NOMO-1 (cell line): Measurements from ENCODE around the gene MRAP.

Experiments
- DNase-seq, 2 experiments: peaks; one replicate each; lab custom pipeline; 2025; ENCODE audit not compliant: unreplicated experiment in 2 of 2; lab: John Stamatoyannopoulos, UW

The MRAP gene

DNA sequence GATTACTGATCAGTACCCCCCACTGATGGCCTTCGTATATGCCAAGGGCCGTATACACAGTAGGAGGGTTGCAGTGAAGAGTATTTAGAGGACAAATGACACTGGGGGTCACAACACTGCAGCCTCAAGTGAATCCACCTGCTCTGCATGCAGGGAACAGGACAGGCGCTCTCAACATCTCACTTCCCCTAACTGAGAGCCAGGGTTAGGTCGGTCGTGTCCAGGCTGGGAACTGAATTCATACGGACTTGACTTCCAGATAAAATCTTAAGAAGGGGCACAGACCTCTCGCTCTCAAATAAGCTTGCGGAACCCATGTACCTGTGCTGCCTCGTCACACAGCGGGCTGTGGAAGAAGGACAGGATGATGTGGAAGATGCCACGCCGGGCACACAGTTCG, 22.8 kb downstream of the MRAP start:
- DNase-seq, result no peak

DNA sequence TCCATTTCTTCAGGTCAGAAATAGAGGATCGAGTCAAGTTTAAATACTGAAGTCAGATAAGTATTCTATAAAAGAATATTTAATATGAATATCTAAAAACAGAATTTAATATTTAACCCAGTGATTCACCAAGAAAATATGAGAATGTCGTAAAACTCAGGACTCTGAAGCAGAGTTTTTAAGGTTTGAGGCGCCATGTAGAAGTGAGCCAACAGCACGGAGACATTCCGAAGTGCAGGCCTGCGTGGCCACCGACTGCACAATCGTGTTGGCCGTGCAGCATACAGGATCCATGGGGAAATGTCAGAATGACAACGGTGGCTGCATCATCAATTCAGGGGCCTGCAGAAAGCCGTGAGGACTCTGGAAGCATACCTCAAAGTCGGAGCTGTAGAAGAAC, 23.4 kb downstream of the MRAP start:
- DNase-seq, result no peak

DNA sequence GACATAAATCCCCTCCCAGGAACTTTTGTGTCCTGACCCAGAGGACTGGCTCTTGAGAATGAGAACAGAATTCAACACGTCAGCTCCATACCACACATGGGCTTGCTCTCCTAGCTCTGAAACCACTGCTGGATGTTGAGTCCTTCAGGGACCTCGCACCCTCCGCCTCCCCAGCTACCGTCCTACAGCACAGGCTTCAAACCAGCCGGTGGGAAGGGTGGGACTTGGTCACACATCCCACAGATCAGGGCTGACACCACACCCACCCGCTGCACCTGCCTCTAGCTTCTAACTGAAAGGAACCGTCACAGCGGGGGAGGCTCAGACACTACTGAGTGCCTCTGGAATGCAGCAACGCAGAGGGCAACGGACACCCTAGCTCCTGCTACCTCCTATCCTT, 24.0 kb downstream of the MRAP start:
- DNase-seq, result no peak

DNA sequence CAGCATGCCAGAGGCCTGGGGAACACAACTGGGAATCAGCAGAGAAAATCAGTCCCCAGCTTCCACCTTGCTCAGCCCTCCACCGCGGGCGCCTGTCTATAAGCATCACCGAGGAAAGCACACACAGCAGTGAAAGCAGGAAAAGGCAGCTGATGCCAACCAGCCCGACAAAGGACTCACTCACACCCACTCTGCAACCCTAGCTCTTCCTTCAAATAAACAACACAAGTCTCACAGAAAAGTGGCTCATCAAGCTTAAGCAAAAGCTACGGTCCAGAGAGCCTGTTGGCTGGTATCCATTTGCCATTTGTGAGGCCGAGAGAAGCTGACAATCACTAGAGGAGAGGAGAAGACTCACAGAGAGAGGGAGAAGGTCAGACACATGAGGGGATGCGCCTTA, 27.1 kb downstream of the MRAP start:
- no peak for DNase-seq

DNA sequence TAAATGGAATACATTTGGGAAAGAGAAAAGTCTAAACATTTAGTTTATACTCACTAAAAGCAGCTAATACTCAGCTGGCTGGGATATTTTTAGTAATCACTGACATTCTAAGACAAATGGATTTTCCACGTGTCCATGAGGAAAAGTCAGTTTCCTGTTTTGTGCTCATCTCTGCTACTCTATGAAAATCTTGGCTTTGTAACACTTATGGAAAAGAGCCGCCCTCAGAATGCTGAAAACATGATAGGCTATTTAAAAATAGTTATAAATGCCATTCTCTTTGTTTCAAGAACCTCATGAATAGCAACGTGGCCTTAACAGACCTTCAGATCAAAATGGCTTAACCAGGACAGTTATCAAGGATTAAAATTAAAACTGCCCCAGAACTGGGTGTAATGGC, 29.9 kb downstream of the MRAP start:
- no peak for DNase-seq

- DNase-seq, result peak in 1 of 2 experiments; percentile 60
Measured at GRCh38 chr21:32329331-32329730, 30.7 kb downstream of the MRAP start.

DNA sequence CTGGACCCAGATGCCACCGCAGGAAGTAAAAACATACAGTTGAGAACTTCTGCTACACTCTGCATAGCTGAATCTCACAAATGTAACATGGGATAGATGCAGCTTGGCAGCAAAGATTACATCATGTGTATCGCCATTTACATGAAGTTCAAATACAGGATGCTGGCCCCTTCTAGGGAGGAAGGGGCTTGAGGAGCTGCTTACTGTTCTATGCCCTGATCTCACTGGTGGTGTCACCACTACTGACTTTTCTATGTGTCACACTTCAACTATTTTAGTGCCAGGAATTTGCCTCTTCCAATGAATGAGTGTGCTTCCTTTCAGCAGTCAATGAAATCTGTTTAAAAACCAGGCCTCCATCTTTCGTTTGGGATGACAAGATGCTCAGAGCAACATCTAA, 31.1 kb downstream of the MRAP start:
- peak in 1 of 2 experiments; percentile 60 for DNase-seq

- no peak for DNase-seq
Measured at GRCh38 chr21:32330784-32331311, 32.2 kb downstream of the MRAP start.

DNA sequence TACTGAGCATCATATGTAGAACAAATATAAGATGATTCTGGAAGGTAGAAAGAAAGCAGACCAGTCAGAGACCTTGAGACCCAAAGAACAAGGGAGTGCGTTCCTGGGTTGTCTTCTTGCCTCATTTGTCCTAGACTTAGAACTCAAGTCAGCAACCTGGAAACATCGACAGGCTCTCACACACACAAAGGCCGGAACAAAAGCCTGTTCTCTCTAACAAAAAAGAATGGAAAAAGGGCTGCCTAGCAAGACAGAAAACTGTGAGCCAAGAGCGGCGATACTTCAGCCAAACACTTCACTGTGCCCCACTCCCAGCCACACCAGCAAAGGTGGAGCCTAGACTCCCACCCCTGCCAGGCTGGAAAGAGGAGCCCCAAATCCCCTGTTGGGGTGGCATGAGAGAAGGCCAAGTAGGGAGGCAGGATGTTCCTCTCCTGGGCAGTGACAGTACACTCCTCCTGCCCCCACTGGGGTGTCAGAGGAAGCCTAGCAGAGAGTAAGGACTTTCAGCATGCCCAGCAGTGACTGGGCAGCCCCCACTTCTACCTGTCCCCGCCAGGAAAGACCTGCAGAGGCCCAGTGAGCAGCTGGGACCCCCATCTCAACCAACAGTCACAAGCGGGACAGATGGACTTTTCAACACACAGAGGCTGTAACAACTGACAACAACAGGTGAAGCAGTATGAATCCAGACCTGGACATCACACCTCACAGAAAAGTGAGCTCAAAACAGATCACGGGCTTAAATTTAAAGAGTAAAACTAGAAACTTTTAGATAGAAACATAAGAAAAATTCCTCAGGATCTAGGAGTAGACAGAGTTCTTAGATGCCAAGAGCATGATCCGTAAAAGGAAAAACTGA, 33.0 kb downstream of the MRAP start:
- no peak for DNase-seq

- DNase-seq, result no peak
Measured at GRCh38 chr21:32332463-32332951, 33.9 kb downstream of the MRAP start.

- DNase-seq, result no peak
Measured at GRCh38 chr21:32333953-32334673, 35.5 kb downstream of the MRAP start.

- no peak for DNase-seq
Measured at GRCh38 chr21:32334980-32335531, 36.4 kb downstream of the MRAP start.

DNA sequence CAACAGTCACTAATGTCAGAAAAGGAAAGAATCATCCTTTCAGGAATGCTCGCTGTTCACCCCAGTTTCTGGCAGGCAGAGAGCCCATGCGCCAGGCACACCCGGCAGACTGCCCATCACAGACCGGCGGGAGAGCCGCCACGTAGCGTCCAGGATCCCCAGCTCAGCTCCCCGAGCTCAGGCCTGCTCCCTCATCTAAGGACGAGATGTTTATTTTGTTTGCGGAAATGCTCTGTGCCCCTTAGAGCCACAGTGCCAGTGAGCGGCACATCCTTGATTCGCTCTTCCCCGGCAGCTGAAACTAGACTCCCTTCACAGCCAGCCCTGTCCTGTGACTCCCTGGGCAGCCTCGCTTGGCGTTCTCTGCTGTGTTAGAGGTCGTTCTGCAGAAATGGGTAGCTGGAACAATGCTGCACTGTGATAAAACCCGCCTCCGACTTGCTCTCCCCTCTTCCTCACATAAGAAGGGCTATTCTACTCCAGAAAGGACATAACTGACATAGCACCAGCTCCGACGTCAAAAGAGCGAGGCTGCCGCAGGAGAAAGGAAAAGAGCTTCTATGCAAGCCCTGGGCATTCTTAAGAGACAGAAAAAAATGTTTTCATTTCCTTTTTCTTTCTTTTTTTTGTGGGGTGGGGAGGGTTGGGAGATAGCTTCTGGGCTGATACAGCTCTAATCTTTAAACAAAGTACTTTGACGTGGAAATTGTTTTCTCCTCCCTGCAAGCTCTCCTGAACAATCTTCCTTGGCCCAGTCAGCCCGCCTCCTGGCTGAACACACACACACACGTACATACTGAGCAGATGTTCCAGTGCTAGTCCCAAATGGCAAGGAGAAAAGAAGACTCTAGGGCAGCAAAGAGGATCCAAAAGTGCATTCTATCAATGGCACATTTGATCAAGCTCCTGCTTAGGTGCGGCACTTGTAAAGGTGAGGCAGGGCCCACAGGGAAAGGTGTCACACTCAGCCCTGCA, 37.2 kb downstream of the MRAP start:
- no peak for DNase-seq

DNA sequence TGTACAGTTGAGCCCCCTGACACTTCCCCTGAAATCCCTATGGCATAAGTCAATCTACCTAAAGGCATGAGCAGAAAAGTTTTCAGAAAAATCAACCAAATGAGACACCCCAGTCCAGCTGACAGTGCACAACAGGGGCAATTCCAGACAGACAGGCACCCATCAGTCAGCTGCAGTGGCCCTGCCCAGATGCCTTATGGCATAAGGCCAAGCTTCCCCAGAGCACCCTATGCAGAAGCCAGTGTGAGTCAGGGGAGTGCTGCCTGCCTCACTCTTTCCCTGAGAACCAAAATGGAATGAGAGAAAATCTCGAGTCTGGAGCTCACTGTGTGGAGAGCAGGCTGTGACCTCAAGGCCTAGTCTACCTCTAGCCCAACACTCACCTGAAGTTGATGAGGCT, 38.1 kb downstream of the MRAP start:
- no peak for DNase-seq

DNA sequence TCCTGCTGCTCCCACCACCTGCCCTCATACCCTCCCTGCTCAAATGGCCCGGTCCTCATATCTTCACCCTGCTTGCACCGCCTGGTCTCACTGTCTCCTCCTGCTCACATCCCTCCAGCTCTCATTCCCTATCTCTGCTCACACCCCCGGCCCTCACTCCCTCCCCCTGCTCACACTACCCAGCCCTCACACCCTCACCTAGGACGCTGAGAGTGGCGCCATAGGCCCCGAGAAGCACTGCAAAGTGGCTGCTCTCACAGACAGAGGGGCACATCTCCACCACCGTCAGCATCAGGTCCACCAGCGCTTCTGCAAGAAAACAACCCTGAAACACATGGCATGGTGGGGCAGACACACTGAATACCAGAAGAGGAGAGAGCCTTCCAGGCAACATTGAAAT, 38.6 kb downstream of the MRAP start:
- no peak for DNase-seq

DNA sequence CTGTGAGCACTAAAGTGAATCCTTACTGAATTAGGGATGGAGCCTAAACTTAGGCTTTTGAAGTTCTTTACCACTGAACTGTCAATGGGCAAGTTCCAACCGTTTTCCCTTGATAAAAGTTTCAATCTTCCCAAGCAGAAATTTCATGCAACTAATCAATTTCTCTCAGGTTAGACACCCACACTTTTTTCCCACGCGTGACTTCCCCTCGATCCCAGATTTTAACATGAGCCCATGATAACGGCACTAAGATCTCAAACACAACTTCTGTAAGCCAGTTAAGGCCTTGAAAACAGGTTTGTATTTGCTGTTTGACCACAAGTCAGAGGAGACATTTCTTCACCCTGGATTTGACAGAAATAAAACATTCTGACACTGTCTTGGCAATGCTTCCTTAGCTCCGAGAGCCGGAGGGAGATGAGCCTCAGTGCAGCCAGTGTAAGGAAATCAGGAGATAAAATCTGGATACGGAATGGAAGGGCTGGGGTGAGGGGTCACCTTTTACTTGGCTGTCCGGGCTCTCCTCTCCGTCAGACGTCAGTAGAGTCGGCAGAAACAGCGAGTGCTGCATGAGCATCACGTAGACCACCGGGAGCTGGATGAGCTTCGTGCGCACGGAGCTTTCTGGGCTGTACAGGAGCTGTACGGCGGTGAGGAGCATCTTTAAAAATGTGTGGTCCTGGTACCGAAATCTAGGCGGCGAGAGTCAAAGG, 39.7 kb downstream of the MRAP start:
- no peak for DNase-seq

DNA sequence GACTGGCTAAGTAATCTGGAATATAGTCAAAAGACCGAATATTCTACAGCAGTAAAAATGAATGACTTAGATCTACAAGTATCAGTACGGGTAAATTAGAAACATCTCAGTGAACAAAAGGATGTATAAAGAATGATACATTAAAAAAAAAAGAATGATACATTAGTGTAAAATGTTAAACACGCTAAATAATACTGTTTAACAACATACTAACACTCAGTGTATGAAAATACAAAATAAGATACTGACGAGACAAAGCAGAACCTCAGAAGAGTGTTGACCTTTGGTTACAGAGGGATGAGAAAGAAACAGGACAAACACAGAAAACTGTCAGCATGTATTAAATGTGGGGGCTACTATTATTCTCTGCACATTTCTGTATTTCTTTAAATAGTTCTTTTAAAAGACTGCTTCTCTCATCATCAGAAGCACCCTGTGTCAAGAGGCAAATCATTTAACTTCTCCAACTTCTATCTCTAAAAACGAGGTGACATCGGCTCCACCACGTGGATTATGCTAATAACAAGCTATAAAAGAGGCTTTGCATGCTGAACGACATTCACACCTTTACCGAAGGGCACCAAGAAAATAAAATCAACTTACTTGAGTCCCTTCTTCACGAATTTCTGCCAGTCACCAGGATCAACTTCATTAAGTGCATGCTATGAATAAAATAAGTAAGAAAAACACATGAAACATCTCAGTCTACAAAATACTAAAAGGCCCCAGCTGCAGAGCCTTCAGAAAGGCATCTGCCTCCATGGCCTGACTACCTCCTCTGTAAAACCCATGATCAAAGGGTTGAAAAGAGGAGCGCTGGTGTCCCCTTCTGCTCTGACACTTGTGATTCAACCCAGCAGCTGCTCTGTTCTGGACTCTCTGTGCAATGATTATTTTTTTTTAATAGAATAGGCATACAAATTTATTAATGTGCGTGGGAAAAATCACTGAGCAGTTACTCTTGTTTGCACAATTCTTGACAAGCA, 42.5 kb downstream of the MRAP start:
- DNase-seq, result no peak

GRCh38 chr21:32346951-32347350, 48.3 kb downstream of the MRAP start:
- no peak for DNase-seq

GRCh38 chr21:32347351-32347750, 48.7 kb downstream of the MRAP start:
- no peak for DNase-seq
